Glutamatergic neuron (in vitro differentiated cells): ENCODE results near the gene ELN. TPM values are rescaled to one million over a fixed set of nuclear protein-coding genes. Genes with fewer than 3 reads are reported as not detected.

Experiments
- DNase-seq: peaks from one replicate; pipeline ENCODE4 v3.0.0; 2022
- H3K27ac Mint-ChIP-seq: one replicate; pipeline ENCODE4 v1.8.0; 2020; ENCODE audit warnings: mild to moderate bottlenecking, mixed read lengths, inconsistent platforms; ENCODE audit not compliant: unreplicated experiment
- H3K27me3 Mint-ChIP-seq: one replicate; pipeline ENCODE4 v1.8.0; 2020; ENCODE audit warnings: mild to moderate bottlenecking, moderate library complexity, mixed read lengths, inconsistent platforms; ENCODE audit not compliant: unreplicated experiment
- H3K36me3 Mint-ChIP-seq: one replicate; pipeline ENCODE4 v1.8.0; 2020; ENCODE audit warnings: mild to moderate bottlenecking, mixed read lengths, inconsistent platforms; ENCODE audit not compliant: unreplicated experiment
- H3K4me1 Mint-ChIP-seq: one replicate; pipeline ENCODE4 v1.8.0; 2020; ENCODE audit warnings: mild to moderate bottlenecking, low read depth, mixed read lengths, inconsistent platforms; ENCODE audit not compliant: unreplicated experiment
- H3K4me3 Mint-ChIP-seq: one replicate; pipeline ENCODE4 v1.8.0; 2020; ENCODE audit warnings: mild to moderate bottlenecking, mixed read lengths, inconsistent platforms; ENCODE audit not compliant: unreplicated experiment
- H3K9me3 Mint-ChIP-seq: one replicate; pipeline ENCODE4 v1.8.0; 2020; ENCODE audit warnings: mild to moderate bottlenecking, moderate library complexity, mixed read lengths, inconsistent platforms; ENCODE audit not compliant: unreplicated experiment
- CTCF ChIP-seq: fragments of 200-600 bp; sonication (generic); IDR thresholded peaks from one replicate; pipeline ENCODE4 v1.5.0; 2021; ENCODE audit not compliant: partially characterized antibody, unreplicated experiment
- total RNA-seq: library from RNA; stranded (reverse); fragmentation: NEBNext Ultra II Directional; extraction: Animal tissue kit (Norgen Biotek cat#: 25700); gene quantifications from one replicate; pipeline ENCODE4 v1.2.1, GENCODE V29; 2021; ENCODE audit not compliant: unreplicated experiment

Gene ELN
- total RNA-seq, 1 donor from 2014 or later, result 3.7 TPM

- H3K36me3 Mint-ChIP-seq, result no peaks in the 10 kb centered on the region
- peaks cover 4% of the 10 kb centered on the region for H3K27me3 Mint-ChIP-seq
- no peak overlapping the region for H3K27ac Mint-ChIP-seq
- H3K4me1 Mint-ChIP-seq, result no peaks in the 10 kb centered on the region
- H3K9me3 Mint-ChIP-seq, result peaks cover 5% of the 10 kb centered on the region
- no peak for TF ChIP-seq CTCF
- no peak overlapping the region for H3K4me3 Mint-ChIP-seq
- no peak for DNase-seq
Measured at GRCh38 chr7:74064696-74065095, 36.7 kb downstream of the ELN start.

GRCh38 chr7:74066626-74067025 lies 38.7 kb downstream of the ELN start:
- no peak for TF ChIP-seq CTCF
- peaks cover 5% of the 10 kb centered on the region for H3K9me3 Mint-ChIP-seq
- H3K4me1 Mint-ChIP-seq, result peaks cover 2% of the 10 kb centered on the region
- no peak for DNase-seq
- peaks cover 6% of the 10 kb centered on the region for H3K27me3 Mint-ChIP-seq
- H3K4me3 Mint-ChIP-seq, result no peak overlapping the region
- H3K27ac Mint-ChIP-seq, result no peak overlapping the region
- H3K36me3 Mint-ChIP-seq, result no peaks in the 10 kb centered on the region

DNA sequence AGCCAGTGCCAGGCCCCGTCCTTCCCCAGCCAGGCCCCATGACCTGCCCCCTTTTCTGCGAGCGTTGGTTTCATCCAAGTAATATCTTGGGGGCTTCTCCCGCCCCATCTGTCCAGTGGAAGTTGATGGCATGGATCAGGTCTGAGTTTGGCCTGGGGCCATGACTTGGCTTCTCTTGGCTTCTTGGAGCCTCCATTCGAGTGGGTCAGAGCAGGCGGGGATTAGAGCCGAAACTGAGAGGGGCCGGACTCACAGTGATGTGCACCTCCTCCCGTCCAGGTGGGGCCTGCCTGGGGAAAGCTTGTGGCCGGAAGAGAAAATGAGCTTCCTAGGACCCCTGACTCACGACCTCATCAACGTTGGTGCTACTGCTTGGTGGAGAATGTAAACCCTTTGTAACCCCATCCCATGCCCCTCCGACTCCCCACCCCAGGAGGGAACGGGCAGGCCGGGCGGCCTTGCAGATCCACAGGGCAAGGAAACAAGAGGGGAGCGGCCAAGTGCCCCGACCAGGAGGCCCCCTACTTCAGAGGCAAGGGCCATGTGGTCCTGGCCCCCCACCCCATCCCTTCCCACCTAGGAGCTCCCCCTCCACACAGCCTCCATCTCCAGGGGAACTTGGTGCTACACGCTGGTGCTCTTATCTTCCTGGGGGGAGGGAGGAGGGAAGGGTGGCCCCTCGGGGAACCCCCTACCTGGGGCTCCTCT lies 40.6 kb downstream of the ELN start:
- Mint-ChIP-seq H3K27ac (no peak overlapping the region), H3K9me3 (peaks cover 3% of the 10 kb centered on the region), H3K27me3 (peaks cover 10% of the 10 kb centered on the region), H3K4me3 (no peak overlapping the region), H3K4me1 (peaks cover 2% of the 10 kb centered on the region), H3K36me3 (no peaks in the 10 kb centered on the region)
- TF ChIP-seq CTCF, result no peak
- DNase-seq, result no peak

DNA sequence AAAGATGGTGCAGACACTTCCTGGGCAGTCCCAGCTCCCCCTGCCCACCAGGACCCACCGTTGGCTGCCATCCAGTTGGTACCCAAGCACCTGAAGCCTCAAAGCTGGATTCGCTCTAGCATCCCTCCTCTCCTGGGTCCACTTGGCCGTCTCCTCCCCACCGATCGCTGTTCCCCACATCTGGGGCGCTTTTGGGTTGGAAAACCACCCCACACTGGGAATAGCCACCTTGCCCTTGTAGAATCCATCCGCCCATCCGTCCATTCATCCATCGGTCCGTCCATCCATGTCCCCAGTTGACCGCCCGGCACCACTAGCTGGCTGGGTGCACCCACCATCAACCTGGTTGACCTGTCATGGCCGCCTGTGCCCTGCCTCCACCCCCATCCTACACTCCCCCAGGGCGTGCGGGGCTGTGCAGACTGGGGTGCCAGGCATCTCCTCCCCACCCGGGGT lies 41.1 kb downstream of the ELN start:
- no peak for TF ChIP-seq CTCF
- DNase-seq, result no peak
- Mint-ChIP-seq H3K9me3 (peaks cover 3% of the 10 kb centered on the region), H3K4me1 (peaks cover 2% of the 10 kb centered on the region), H3K27me3 (peaks cover 10% of the 10 kb centered on the region), H3K36me3 (no peaks in the 10 kb centered on the region), H3K4me3 (no peak overlapping the region), H3K27ac (no peak overlapping the region)

- Mint-ChIP-seq H3K27ac (no peak overlapping the region), H3K27me3 (peaks cover 10% of the 10 kb centered on the region)
Measured at GRCh38 chr7:74069790-74070618, 42.0 kb downstream of the ELN start.

More at GRCh38 chr7:74069790-74070618, 42.0 kb downstream of the ELN start:
- TF ChIP-seq CTCF, result no peak
- Mint-ChIP-seq H3K4me3 (no peak overlapping the region), H3K36me3 (no peaks in the 10 kb centered on the region), H3K9me3 (peaks cover 3% of the 10 kb centered on the region), H3K4me1 (peaks cover 2% of the 10 kb centered on the region)
- DNase-seq, result no peak
